HepG2 (cell line): Measurements from ENCODE around the gene FAM131A. TPM values are rescaled to one million over a fixed set of nuclear protein-coding genes. Genes with fewer than 3 reads are reported as not detected.

Source experiments
- ASH2L ChIP-seq: fragments of 300-600, 200-600 bp; sonication (generic); IDR thresholded peaks from 2 replicates; pipeline ENCODE4 v1.7.0; 2017; ENCODE audit warnings: low read depth, mild to moderate bottlenecking, moderate library complexity, mixed read lengths, low read length; ENCODE audit not compliant: insufficient read length
- ATF1 ChIP-seq: IDR thresholded peaks from 2 replicates; pipeline ENCODE4 v1.6.1; 2016; ENCODE audit warnings: mild to moderate bottlenecking, control low read depth
- ATF6 ChIP-seq: sonication (generic); formaldehyde crosslinking; conservative IDR thresholded peaks from 2 replicates; pipeline ENCODE4 v1.4.0; 2020; ENCODE audit warnings: missing genetic modification reagents
- CHD2 ChIP-seq: IDR thresholded peaks from 2 replicates; pipeline ENCODE4 v1.6.1; 2011; ENCODE audit warnings: low read depth, low read length, improper control_type of control experiment
- GTF3A ChIP-seq: sonication (generic); formaldehyde crosslinking; conservative IDR thresholded peaks from 2 replicates; pipeline ENCODE4 v1.4.0; 2020; ENCODE audit warnings: mild to moderate bottlenecking, missing genetic modification reagents
- HMG20A ChIP-seq: IDR thresholded peaks from 2 replicates; pipeline ENCODE4 v1.6.1; 2016; ENCODE audit warnings: borderline replicate concordance
- HOXA5 ChIP-seq: sonication (generic); formaldehyde crosslinking; IDR thresholded peaks from 2 replicates; pipeline ENCODE4 v1.4.0; 2020; ENCODE audit warnings: missing genetic modification reagents
- KDM5B ChIP-seq: sonication (generic); formaldehyde crosslinking; IDR thresholded peaks from 2 replicates; pipeline ENCODE4 v1.4.0; 2020; ENCODE audit warnings: missing genetic modification reagents, mild to moderate bottlenecking, borderline replicate concordance
- LBX2 ChIP-seq: sonication (generic); formaldehyde crosslinking; IDR thresholded peaks from 2 replicates; pipeline ENCODE4 v1.5.0; 2020; ENCODE audit warnings: missing genetic modification reagents, mild to moderate bottlenecking, borderline replicate concordance
- MBD4 ChIP-seq: IDR thresholded peaks from 2 replicates; pipeline ENCODE4 v1.6.1; 2012; ENCODE audit warnings: low read length, inconsistent platforms, borderline replicate concordance
- PATZ1 ChIP-seq: sonication (generic); formaldehyde crosslinking; IDR thresholded peaks from 2 replicates; pipeline ENCODE4 v1.4.0; 2020; ENCODE audit warnings: missing genetic modification reagents
- SAP130 ChIP-seq: IDR thresholded peaks from 2 replicates; pipeline ENCODE4 v1.6.1; 2016; ENCODE audit warnings: low read depth
- SCMH1 ChIP-seq: sonication (generic); formaldehyde crosslinking; IDR thresholded peaks from 2 replicates; pipeline ENCODE4 v1.9.0; 2021; ENCODE audit warnings: missing genetic modification reagents, mild to moderate bottlenecking, borderline replicate concordance
- SOX13 ChIP-seq, 3 experiments: fragments of 450-650 bp in 1 of 3; sonication (generic) in 1 of 3; formaldehyde crosslinking in 1 of 3; IDR thresholded peaks in 2 of 3; conservative IDR thresholded peaks in 1 of 3; 2 replicates each; pipeline versions ENCODE4 v1.5.0 to v1.6.1; 2016 to 2020; ENCODE audit warnings: antibody characterized with exemption in 1 of 3, mild to moderate bottlenecking in 1 of 3, missing compliant biosample characterization in 1 of 3, missing genetic modification reagents in 1 of 3, moderate library complexity in 1 of 3
- SRY ChIP-seq: sonication (generic); formaldehyde crosslinking; IDR thresholded peaks from 2 replicates; pipeline ENCODE4 v1.8.0; 2022; ENCODE audit warnings: mild to moderate bottlenecking, missing genetic modification reagents
- SUZ12 ChIP-seq: fragments of 150-350 bp; IDR thresholded peaks from 2 replicates; pipeline ENCODE4 v1.6.1; 2014; ENCODE audit warnings: low read depth, low read length
- TARDBP ChIP-seq: sonication (generic); formaldehyde crosslinking; IDR thresholded peaks from 2 replicates; pipeline ENCODE4 v1.8.0; 2022; ENCODE audit warnings: mild to moderate bottlenecking, missing genetic modification reagents
- THAP7 ChIP-seq: sonication (generic); formaldehyde crosslinking; IDR thresholded peaks from 2 replicates; pipeline ENCODE4 v1.8.1; 2023; ENCODE audit warnings: mild to moderate bottlenecking, missing genetic modification reagents
- ZBTB20 ChIP-seq: sonication (generic); formaldehyde crosslinking; IDR thresholded peaks from 2 replicates; pipeline ENCODE4 v1.8.1; 2023; ENCODE audit warnings: missing genetic modification reagents, low read depth, mild to moderate bottlenecking, borderline replicate concordance
- ZMAT3 ChIP-seq: sonication (generic); formaldehyde crosslinking; conservative IDR thresholded peaks from 2 replicates; pipeline ENCODE4 v1.7.0; 2021; ENCODE audit warnings: missing genetic modification reagents
- ZNF121 ChIP-seq: sonication (generic); formaldehyde crosslinking; IDR thresholded peaks from 2 replicates; pipeline ENCODE4 v1.5.0; 2020; ENCODE audit warnings: mild to moderate bottlenecking, missing genetic modification reagents
- ZNF136 ChIP-seq: sonication (generic); formaldehyde crosslinking; IDR thresholded peaks from 2 replicates; pipeline ENCODE4 v1.8.1; 2022; ENCODE audit warnings: low read depth, mild to moderate bottlenecking, moderate library complexity, missing genetic modification reagents
- ZNF441 ChIP-seq: sonication (generic); formaldehyde crosslinking; IDR thresholded peaks from 2 replicates; pipeline ENCODE4 v1.7.0; 2021; ENCODE audit warnings: missing genetic modification reagents, borderline replicate concordance
- ZNF749 ChIP-seq: sonication (generic); formaldehyde crosslinking; IDR thresholded peaks from 2 replicates; pipeline ENCODE4 v1.8.0; 2022; ENCODE audit warnings: mild to moderate bottlenecking, missing genetic modification reagents, moderate library complexity, borderline replicate concordance
- ZNF792 ChIP-seq: IDR thresholded peaks from 2 replicates; pipeline ENCODE4 v1.6.1; 2016
- polyA plus RNA-seq, 8 experiments: library from polyadenylated mRNA; depleted of rRNA in 3 of 8; stranded (reverse) in 7 of 8; unstranded in 1 of 8; fragments of >200 nt; fragmentation: Illumina TruSeq in 4 of 8; extraction: Trizol in 4 of 8; gene quantifications; 2 replicates each; pipeline versions ENCODE4 v1.2.1 to v1.2.3, GENCODE V29; 2011 to 2016; ENCODE audit warnings: low read depth in 4 of 8, missing spikeins in 1 of 8, mixed read lengths in 1 of 8; ENCODE audit not compliant: insufficient read depth in 1 of 8
- total RNA-seq, 5 experiments: library from RNA; depleted of rRNA; stranded (reverse); fragments of >200 nt; fragmentation: Illumina TruSeq; extraction: Trizol; gene quantifications; 2 replicates each; pipeline ENCODE4 v1.2.3, GENCODE V29; 2016; ENCODE audit warnings: low read depth in 1 of 5

The FAM131A gene
- total and polyA plus RNA-seq, 2 of the 13 experiments (the other 11 are each of a cell fraction or from before 2014, with no cell fraction given): 9.2 to 9.3 TPM

GRCh38 chr3:184298759-184299487, 38.5 kb upstream of the FAM131A start, which contains the start of gene PSMD2 (continued):
- TF ChIP-seq ZNF749 (CRISPR knock-in tag) (0 out of 2 replicates have a peak, but pooled peaks have one; percentile 25), MBD4 (no peak), TARDBP (CRISPR knock-in tag) (no peak), ZNF121 (CRISPR knock-in tag) (no peak), LBX2 (CRISPR knock-in tag) (no peak), SRY (CRISPR knock-in tag) (peak; percentile 41; the same call in 1 of the 2 replicates), ZBTB20 (CRISPR knock-in tag) (peak; percentile 10; the same call in 1 of the 2 replicates), PATZ1 (peak; percentile 80), ASH2L (peak; percentile 63), SAP130 (CRISPR knock-in tag) (peak; percentile 87), ZNF441 (CRISPR knock-in tag) (peak; percentile 50; the same call in 1 of the 2 replicates), THAP7 (no peak), SCMH1 (no peak), ZNF792 (CRISPR knock-in tag) (peak; percentile 40; the same call in 1 of the 2 replicates), GTF3A (CRISPR knock-in tag) (no peak), CHD2 (peak; percentile 94), HOXA5 (CRISPR knock-in tag) (0 out of 2 replicates have a peak, but pooled peaks have one; percentile 66), ZMAT3 (0 out of 2 replicates have a peak, but pooled peaks have one; percentile 60), SOX13 (IDR thresholded peaks at IDR 0.05) (no peak), SOX13 (CRISPR knock-in tag; conservative IDR thresholded peaks at IDR 0.05 in 1 of 2, IDR thresholded peaks at IDR 0.05 in 1 of 2) (0 out of 4 replicates have a peak, but pooled peaks of 1 of the 2 experiments have one; percentile 6), SUZ12 (peak; percentile 60), HMG20A (no peak), ATF6 (CRISPR knock-in tag) (0 out of 2 replicates have a peak, but pooled peaks have one; percentile 80), KDM5B (CRISPR knock-in tag) (no peak; the same call in 1 of the 2 replicates), ZNF136 (CRISPR knock-in tag) (0 out of 2 replicates have a peak, but pooled peaks have one; percentile 65), ATF1 (no peak; the same call in 1 of the 2 replicates)
